Liver (tissue), 9 donors: Measurements from ENCODE around the gene OR56B1. TPM values are rescaled to one million over a fixed set of nuclear protein-coding genes. Genes with fewer than 3 reads are reported as not detected.

ENCODE experiments used
- DNase-seq: peaks from one replicate; pipeline ENCODE4 v3.0.0-alpha.2; 2017; ENCODE audit warnings: low spot score
- H3K27ac ChIP-seq, 2 donors: one replicate each; pipeline ENCODE4 v1.7.0; 2013; ENCODE audit warnings: inconsistent platforms in 2 of 2, low read length in 2 of 2, control low read depth in 1 of 2, low read depth in 1 of 2, mild to moderate bottlenecking in 1 of 2
- H3K27me3 ChIP-seq, 4 donors: one replicate each; pipeline versions ENCODE4 v1.6.1 to v1.7.0; 2013; ENCODE audit warnings: low read length in 3 of 4, inconsistent platforms in 1 of 4, mild to moderate bottlenecking in 1 of 4, moderate library complexity in 1 of 4; ENCODE audit not compliant: control insufficient read depth in 4 of 4, insufficient read depth in 4 of 4
- H3K36me3 ChIP-seq, 4 donors: one replicate each; pipeline versions ENCODE4 v1.6.1 to v1.7.0; 2013; ENCODE audit warnings: low read length in 3 of 4, mild to moderate bottlenecking in 3 of 4, low read depth in 1 of 4, moderate library complexity in 1 of 4; ENCODE audit not compliant: control insufficient read depth in 4 of 4, insufficient read depth in 3 of 4
- H3K4me1 ChIP-seq, 4 donors: one replicate each; pipeline versions ENCODE4 v1.6.1 to v1.7.0; 2013; ENCODE audit warnings: low read length in 3 of 4, mild to moderate bottlenecking in 3 of 4, moderate library complexity in 1 of 4; ENCODE audit not compliant: control insufficient read depth in 4 of 4, insufficient read depth in 4 of 4
- H3K4me3 ChIP-seq, 3 donors: one replicate each; pipeline versions ENCODE4 v1.6.1 to v1.7.0; 2013; ENCODE audit warnings: low read length in 3 of 3, control low read depth in 1 of 3, low read depth in 1 of 3, mild to moderate bottlenecking in 1 of 3
- H3K9ac ChIP-seq, 2 donors: one replicate each; pipeline ENCODE4 v1.7.0; 2013; ENCODE audit warnings: low read length in 2 of 2, mild to moderate bottlenecking in 2 of 2, moderate library complexity in 2 of 2, control low read depth in 1 of 2, low read depth in 1 of 2
- H3K9me3 ChIP-seq, 4 donors: one replicate each; pipeline versions ENCODE4 v1.6.1 to v1.7.0; 2013; ENCODE audit warnings: low read length in 3 of 4; ENCODE audit not compliant: control insufficient read depth in 4 of 4
- CTCF ChIP-seq: fragments of 150-350 bp; IDR thresholded peaks from 2 replicates; pipeline ENCODE4 v1.5.1; 2017; ENCODE audit warnings: improper control_type of control experiment, low read depth, low read length; ENCODE audit not compliant: missing input control
- EGR1 ChIP-seq, 2 donors: IDR thresholded peaks; 2 replicates each; pipeline ENCODE4 v1.6.1; 2016 to 2018; ENCODE audit warnings: antibody characterized with exemption in 2 of 2, low read depth in 2 of 2
- FOXA1 ChIP-seq: IDR thresholded peaks from 2 replicates; pipeline ENCODE4 v1.6.1; 2016; ENCODE audit warnings: antibody characterized with exemption
- FOXA2 ChIP-seq: IDR thresholded peaks from 2 replicates; pipeline ENCODE4 v1.6.1; 2016; ENCODE audit warnings: antibody characterized with exemption
- GABPA ChIP-seq, 2 donors: IDR thresholded peaks in 1 of 2; conservative IDR thresholded peaks in 1 of 2; 2 replicates each; pipeline ENCODE4 v1.6.1; 2016; ENCODE audit warnings: antibody characterized with exemption in 2 of 2, mild to moderate bottlenecking in 1 of 2, moderate library complexity in 1 of 2
- HNF4A ChIP-seq, 2 donors: conservative IDR thresholded peaks; 2 replicates each; pipeline ENCODE4 v1.6.1; 2016; ENCODE audit warnings: antibody characterized with exemption in 2 of 2, mild to moderate bottlenecking in 2 of 2
- HNF4G ChIP-seq: IDR thresholded peaks from 2 replicates; pipeline ENCODE4 v1.6.1; 2016; ENCODE audit warnings: antibody characterized with exemption
- JUND ChIP-seq, 2 donors: IDR thresholded peaks; 2 replicates each; pipeline ENCODE4 v1.6.1; 2016; ENCODE audit warnings: antibody characterized with exemption in 2 of 2
- MAX ChIP-seq: IDR thresholded peaks from 2 replicates; pipeline ENCODE4 v1.6.1; 2016; ENCODE audit warnings: antibody characterized with exemption
- NR2F2 ChIP-seq: IDR thresholded peaks from 2 replicates; pipeline ENCODE4 v1.6.1; 2016; ENCODE audit warnings: antibody characterized with exemption
- RAD21 ChIP-seq, 2 donors: IDR thresholded peaks; 2 replicates each; pipeline ENCODE4 v1.6.1; 2016; ENCODE audit warnings: antibody characterized with exemption in 2 of 2, mild to moderate bottlenecking in 2 of 2
- REST ChIP-seq: IDR thresholded peaks from 2 replicates; pipeline ENCODE4 v1.6.1; 2016; ENCODE audit warnings: antibody characterized with exemption, mild to moderate bottlenecking
- RXRA ChIP-seq, 2 donors: IDR thresholded peaks; 2 replicates each; pipeline ENCODE4 v1.6.1; 2017 to 2018; ENCODE audit warnings: antibody characterized with exemption in 2 of 2, mild to moderate bottlenecking in 1 of 2
- SP1 ChIP-seq: IDR thresholded peaks from 2 replicates; pipeline ENCODE4 v1.6.1; 2018; ENCODE audit warnings: antibody characterized with exemption, mild to moderate bottlenecking
- ZBTB33 ChIP-seq: IDR thresholded peaks from 2 replicates; pipeline ENCODE4 v1.6.1; 2016; ENCODE audit warnings: antibody characterized with exemption
- WGBS: extraction: QIAGEN DNeasy Blood & Tissue Kit; methylation state at CpG from one replicate; pipeline ENCODE4 v1.1.7; 2013; 5-methylcytosine and 5-hydroxymethylcytosine counted together
- polyA plus RNA-seq, 2 donors: library from polyadenylated mRNA; stranded (reverse) in 1 of 2; unstranded in 1 of 2; fragments of 200-250 nt in 1 of 2; fragments of >200 nt in 1 of 2; fragmentation: Nextera tagmentation in 1 of 2; extraction: Ambion mirVana in 1 of 2; gene quantifications; one replicate each; pipeline versions ENCODE4 v1.2.1 to v1.2.3, GENCODE V29; 2013 to 2015
- total RNA-seq, 2 donors: library from RNA; depleted of rRNA; stranded (reverse); fragments of >200 nt; gene quantifications; one replicate each; pipeline ENCODE4 v1.2.3, GENCODE V29; 2014
- donor health status: healthy.
- donor health status: healthy.
- donor health status: healthy.
- donor health status: healthy.
- donor health status: healthy.

The OR56B1 gene
- total and polyA plus RNA-seq, 4 donors: not detected

GRCh38 chr11:5691964-5692361, 44.3 kb upstream of the OR56B1 start:
- Histone ChIP-seq H3K9ac (no peak overlapping the region), H3K36me3 (peaks cover 0 to 4% (median 0%) of the 10 kb centered on the region in 4 donors), H3K27me3 (no peaks in the 10 kb centered on the region), H3K27ac (no peak overlapping the region), H3K4me3 (no peak overlapping the region), H3K4me1 (peaks cover 0 to 6% (median 2%) of the 10 kb centered on the region in 4 donors), H3K9me3 (no peaks in the 10 kb centered on the region)
- no peak for DNase-seq
- 68% methylated on average over 3 of the region's 3 CpGs for WGBS
- TF ChIP-seq GABPA (IDR thresholded peaks at IDR 0.05 in 1 of 2, conservative IDR thresholded peaks at IDR 0.05 in 1 of 2): no peak
- TF ChIP-seq FOXA2: no peak
- TF ChIP-seq RAD21 (IDR thresholded peaks at IDR 0.05): no peak

GRCh38 chr11:5694642-5695041, 41.6 kb upstream of the OR56B1 start:
- Histone ChIP-seq H3K27me3 (no peaks in the 10 kb centered on the region), H3K9ac (no peak overlapping the region), H3K27ac (no peak overlapping the region), H3K36me3 (peaks cover 0 to 9% (median 3%) of the 10 kb centered on the region in 4 donors), H3K4me1 (peaks cover 0 to 3% (median 0%) of the 10 kb centered on the region in 4 donors), H3K4me3 (no peak overlapping the region), H3K9me3 (no peaks in the 10 kb centered on the region)
- WGBS: 76% methylated on average over 1 of the region's 1 CpG
- DNase-seq: no peak
- no peak for TF ChIP-seq SP1
- no peak for TF ChIP-seq MAX
- no peak for TF ChIP-seq EGR1 (IDR thresholded peaks at IDR 0.05; ENCODE audit: low read depth in 2 of 2)
- no peak for TF ChIP-seq RXRA (IDR thresholded peaks at IDR 0.05)
- no peak for TF ChIP-seq JUND (IDR thresholded peaks at IDR 0.05)
- no peak for TF ChIP-seq FOXA1
- no peak for TF ChIP-seq REST
- TF ChIP-seq CTCF: no peak

GRCh38 chr11:5695580-5695979, 40.7 kb upstream of the OR56B1 start:
- 93% methylated on average over 1 of the region's 1 CpG for WGBS
- H3K4me1 ChIP-seq: no peaks in the 10 kb centered on the region
- no peaks in the 10 kb centered on the region for H3K9me3 ChIP-seq
- H3K36me3 ChIP-seq: peaks cover 0 to 9% (median 3%) of the 10 kb centered on the region in 4 donors
- H3K27ac ChIP-seq: no peak overlapping the region
- no peak for TF ChIP-seq EGR1 (IDR thresholded peaks at IDR 0.05; ENCODE audit: low read depth in 2 of 2)
- TF ChIP-seq ZBTB33: no peak
- no peak for TF ChIP-seq SP1
- no peak for TF ChIP-seq HNF4A (conservative IDR thresholded peaks at IDR 0.05)
- TF ChIP-seq NR2F2: no peak
- no peak for TF ChIP-seq HNF4G
- H3K9ac ChIP-seq: no peak overlapping the region
- no peak for DNase-seq
- no peaks in the 10 kb centered on the region for H3K27me3 ChIP-seq
- no peak overlapping the region for H3K4me3 ChIP-seq
